OCI-LY7 (cell line): ENCODE results near the gene STAG2. TPM values are rescaled to one million over a fixed set of nuclear protein-coding genes. Genes with fewer than 3 reads are reported as not detected.
"Not testable (repeated sequence)": the region's sequence is repeated elsewhere in the genome, so short reads cannot be mapped to it uniquely, and the experiment has no call there.

ENCODE experiments used
- BruUV-seq: library from RNA; stranded (reverse); fragments of 400-500 nt; replicated peaks from 2 replicates; lab custom pipeline; 2021; lab: Mats Ljungman, UMichigan
- CTCF ChIA-PET: fragments of 300-600 bp; sonication (Branson Sonifier 250); formaldehyde crosslinking; loops from one replicate; lab custom pipeline; 2022; ENCODE audit warnings: antibody characterized with exemption; ENCODE audit not compliant: unreplicated experiment; lab: Charles Lee
- POLR2A ChIA-PET: fragments of 300-600 bp; sonication (Branson Sonifier 250); formaldehyde crosslinking; loops from one replicate; lab custom pipeline; 2022; ENCODE audit warnings: antibody characterized with exemption; lab: Charles Lee
- DNase-seq: peaks from one replicate; pipeline ENCODE4 v3.0.0-alpha.2; 2015; ENCODE audit warnings: low spot score
- H2AFZ ChIP-seq: fragments of 200-600 bp; sonication (generic), shearing (Covaris generic); 2 replicates; pipeline ENCODE4 v1.6.1; 2014; ENCODE audit warnings: mild to moderate bottlenecking, antibody characterized with exemption, low read length, moderate library complexity
- H3K27ac ChIP-seq: fragments of 200-600 bp; sonication (generic); 2 replicates; pipeline ENCODE4 v1.5.1; 2014; ENCODE audit warnings: mixed run types, low read depth, mild to moderate bottlenecking, moderate library complexity, low read length, inconsistent platforms; ENCODE audit not compliant: poor library complexity, severe bottlenecking
- H3K36me3 ChIP-seq: fragments of 200-600 bp; sonication (generic); 2 replicates; pipeline ENCODE4 v1.6.1; 2014; ENCODE audit warnings: mild to moderate bottlenecking, antibody characterized with exemption, low read length, moderate library complexity, mixed read lengths; ENCODE audit not compliant: insufficient read depth
- H3K4me1 ChIP-seq: fragments of 200-600 bp; sonication (generic); 2 replicates; pipeline ENCODE4 v1.5.1; 2014; ENCODE audit warnings: mild to moderate bottlenecking, low read length; ENCODE audit not compliant: insufficient read depth, poor library complexity, severe bottlenecking
- H3K4me2 ChIP-seq: fragments of 200-600 bp; sonication (generic); 2 replicates; pipeline ENCODE4 v1.6.1; 2014; ENCODE audit warnings: mild to moderate bottlenecking, low read length
- H3K4me3 ChIP-seq: fragments of 200-600 bp; sonication (generic); 2 replicates; pipeline ENCODE4 v1.5.1; 2014; ENCODE audit warnings: mild to moderate bottlenecking, low read depth, low read length; ENCODE audit not compliant: poor library complexity, severe bottlenecking
- H3K79me2 ChIP-seq: fragments of 200-600 bp; sonication (generic); 2 replicates; pipeline ENCODE4 v1.6.1; 2016; ENCODE audit warnings: low read depth, mild to moderate bottlenecking, low read length, moderate library complexity, mixed read lengths; ENCODE audit not compliant: insufficient read depth
- H3K9me2 ChIP-seq: fragments of 200-600 bp; sonication (generic); 2 replicates; pipeline ENCODE4 v1.6.1; 2016; ENCODE audit warnings: mild to moderate bottlenecking, low read length, mixed read lengths; ENCODE audit not compliant: insufficient read depth
- H3K9me3 ChIP-seq: fragments of 200-600 bp; sonication (generic); 2 replicates; pipeline ENCODE4 v1.6.1; 2014; ENCODE audit warnings: mild to moderate bottlenecking, mixed run types, low read length, mixed read lengths
- H4K20me1 ChIP-seq: fragments of 200-600 bp; sonication (generic); 2 replicates; pipeline ENCODE4 v1.6.1; 2014; ENCODE audit warnings: mild to moderate bottlenecking, antibody characterized with exemption, low read length, moderate library complexity, mixed read lengths; ENCODE audit not compliant: insufficient read depth
- CTCF ChIP-seq: fragments of 200-600 bp; sonication (generic); conservative IDR thresholded peaks from 2 replicates; pipeline ENCODE4 v1.5.1; 2014; ENCODE audit warnings: mild to moderate bottlenecking, antibody characterized with exemption, low read length, moderate library complexity, mixed read lengths
- EZH2phosphoT487 ChIP-seq: fragments of 200-600 bp; sonication (generic); IDR thresholded peaks from 2 replicates; pipeline ENCODE4 v1.6.1; 2018; ENCODE audit warnings: low read depth, borderline replicate concordance, mild to moderate bottlenecking, mixed run types, antibody characterized with exemption, low read length, moderate library complexity, mixed read lengths
- intact Hi-C: fragments of 100-400 bp; cut with micrococcal nuclease; formaldehyde crosslinking; loops from one replicate; pipeline ENCODE4 v1.10.0; 2022; ENCODE audit not compliant: unreplicated experiment
- total RNA-seq, 2 experiments: library from RNA; depleted of rRNA in 1 of 2; stranded (reverse); fragments of >200 nt in 1 of 2; shearing (Covaris generic) in 1 of 2; gene quantifications; 2 replicates each; pipeline ENCODE4 v1.2.3, GENCODE V29; 2014 to 2022

The STAG2 gene
- total RNA-seq, 2 experiments from 2014 or later: 56.7 to 68.9 TPM

DNA sequence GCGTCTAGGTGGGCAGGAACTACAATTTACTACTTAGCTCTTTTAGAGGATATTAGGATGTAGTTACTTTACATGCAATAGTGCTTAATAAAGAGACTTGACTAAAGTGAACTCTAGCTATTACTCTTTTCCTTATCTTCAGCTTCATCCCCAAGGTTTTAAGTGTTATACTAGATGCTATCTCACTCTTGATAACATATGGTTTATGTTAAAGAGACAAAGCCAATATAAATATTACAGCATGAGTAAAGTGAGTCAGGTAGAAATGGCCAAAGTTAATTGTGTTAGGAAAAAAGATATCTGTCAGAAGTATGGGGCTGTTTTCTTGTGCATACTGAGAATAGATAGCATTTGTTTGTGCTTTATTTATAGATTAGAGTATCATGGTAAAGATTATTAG lies 80.5 kb downstream of the STAG2 start:
- Histone ChIP-seq H3K4me2 (no peak overlapping the region), H3K4me1 (no peaks in the 10 kb centered on the region), H3K27ac (no peak overlapping the region), H3K9me2 (no peaks in the 10 kb centered on the region), H4K20me1 (no peaks in the 10 kb centered on the region), H3K4me3 (no peak overlapping the region), H3K9me3 (no peaks in the 10 kb centered on the region), H3K36me3 (peaks cover 53% of the 10 kb centered on the region), H3K79me2 (no peaks in the 10 kb centered on the region), H2AFZ (no peak overlapping the region)
- BruUV-seq: no TSS peak
- CTCF ChIA-PET: no interaction called here
- POLR2A ChIA-PET: no interaction called here
- intact Hi-C loops: no loop called here
- no peak for DNase-seq
- no peak for TF ChIP-seq CTCF
- no peak for TF ChIP-seq EZH2phosphoT487

GRCh38 chrX:124045109-124045508 lies 83.6 kb downstream of the STAG2 start:
- BruUV-seq: no TSS peak
- Histone ChIP-seq H3K79me2 (no peaks in the 10 kb centered on the region), H3K4me1 (no peaks in the 10 kb centered on the region), H3K9me2 (no peaks in the 10 kb centered on the region), H2AFZ (no peak overlapping the region), H3K4me3 (no peak overlapping the region), H3K27ac (no peak overlapping the region), H4K20me1 (no peaks in the 10 kb centered on the region), H3K36me3 (peaks cover 52% of the 10 kb centered on the region), H3K9me3 (no peaks in the 10 kb centered on the region), H3K4me2 (no peak overlapping the region)
- TF ChIP-seq CTCF: no peak
- no peak for TF ChIP-seq EZH2phosphoT487
- intact Hi-C loops: no loop called here
- POLR2A ChIA-PET: no interaction called here
- no peak for DNase-seq
- CTCF ChIA-PET: no interaction called here

DNA sequence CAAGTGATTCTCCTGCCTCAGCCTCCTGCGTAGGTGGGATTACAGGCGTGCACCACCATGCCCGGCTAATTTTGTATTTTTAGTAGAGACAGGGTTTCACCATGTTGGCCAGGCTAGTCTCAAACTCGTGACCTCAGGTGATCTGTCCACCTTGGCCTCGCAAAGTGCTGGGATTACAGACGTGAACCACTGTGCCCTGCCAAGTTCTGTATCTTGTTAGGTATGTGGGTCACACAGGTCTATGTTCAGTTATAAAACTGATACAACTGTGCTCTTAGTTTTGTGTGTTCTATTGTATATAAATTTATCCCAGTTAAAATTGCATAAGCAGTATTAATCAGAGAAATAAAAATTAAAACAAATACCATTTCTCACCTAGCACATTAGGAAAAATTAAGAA lies 122.9 kb downstream of the STAG2 start:
- H3K79me2 ChIP-seq, intact Hi-C loops, H3K9me2 ChIP-seq, H4K20me1 ChIP-seq, DNase-seq, H3K4me3 ChIP-seq, H2AFZ ChIP-seq, POLR2A ChIA-PET, CTCF ChIA-PET, BruUV-seq, H3K4me2 ChIP-seq, H3K9me3 ChIP-seq, H3K4me1 ChIP-seq, H3K27ac ChIP-seq: not testable (repeated sequence)
- peaks cover 90% of the 10 kb centered on the region for H3K36me3 ChIP-seq
